GM12878 (cell line): ENCODE results near the gene SCCPDH. TPM values are rescaled to one million over a fixed set of nuclear protein-coding genes. Genes with fewer than 3 reads are reported as not detected.

Source experiments
- ATAC-seq: fragments of 200-7000 bp; cut with Tn5 transposase; 3 replicates; pipeline ENCODE4 v1.9.1; 2020; ENCODE audit warnings: mild to moderate bottlenecking, moderate library complexity
- BruUV-seq: library from RNA; stranded (reverse); fragments of 400-500 nt; replicated peaks from 2 replicates; lab custom pipeline; 2021; lab: Mats Ljungman, UMichigan
- CTCF ChIA-PET: fragments of 300-600 bp; sonication (Branson Sonifier 250); formaldehyde crosslinking; extraction: SDS; loops from one replicate; lab custom pipeline; 2021; ENCODE audit warnings: inconsistent platforms; lab: Yijun Ruan, JAX
- POLR2A ChIA-PET: fragments of 350-600 bp; formaldehyde crosslinking; extraction: SDS; loops from one replicate; lab custom pipeline; 2021; ENCODE audit warnings: inconsistent platforms; lab: Charles Lee
- RAD21 ChIA-PET: fragments of 300-600 bp; sonication (Branson Sonifier 250); formaldehyde crosslinking; loops from one replicate; lab custom pipeline; 2023; ENCODE audit warnings: antibody characterized with exemption; ENCODE audit not compliant: unreplicated experiment; lab: Charles Lee
- SMC1A ChIA-PET: fragments of 300-600 bp; sonication (Branson Sonifier 250); formaldehyde crosslinking; loops from one replicate; lab custom pipeline; 2023; ENCODE audit not compliant: unreplicated experiment, uncharacterized antibody; lab: Charles Lee
- DNase-seq: peaks from one replicate; pipeline ENCODE4 v3.0.0-alpha.2; 2011; ENCODE audit warnings: low read depth, low spot score
- FAIRE-seq: peaks from 3 replicates; lab custom pipeline; 2011; peaks lifted over from hg19 to GRCh38; lab: Jason Lieb, UNC
- H2AFZ ChIP-seq: 2 replicates; pipeline ENCODE4 v1.6.0; 2011; ENCODE audit warnings: low read depth, low read length, control low read depth; ENCODE audit not compliant: control insufficient read depth
- H3K27ac ChIP-seq: 2 replicates; pipeline ENCODE4 v1.5.1; 2011; ENCODE audit warnings: control low read depth; ENCODE audit not compliant: control insufficient read depth, insufficient read depth
- H3K27me3 ChIP-seq, 2 experiments: replicated peaks in 1 of 2; 2 replicates each; pipeline versions ENCODE4 v1.6.0 to v1.6.1; 2011; ENCODE audit warnings: low read length in 1 of 2; ENCODE audit not compliant: control insufficient read depth in 2 of 2, insufficient read depth in 2 of 2
- H3K36me3 ChIP-seq, 2 experiments: 2 replicates each; pipeline ENCODE4 v1.5.1; 2011; ENCODE audit warnings: low read length in 1 of 2; ENCODE audit not compliant: control insufficient read depth in 2 of 2, insufficient read depth in 2 of 2
- H3K4me1 ChIP-seq: 2 replicates; pipeline ENCODE4 v1.6.1; 2011; ENCODE audit warnings: mild to moderate bottlenecking, low read length, moderate library complexity, mixed read lengths; ENCODE audit not compliant: control insufficient read depth, insufficient read depth
- H3K4me2 ChIP-seq: 2 replicates; pipeline ENCODE4 v1.6.0; 2011; ENCODE audit warnings: control low read depth; ENCODE audit not compliant: control insufficient read depth, insufficient read depth
- H3K4me3 ChIP-seq: fragments of 200-600 bp; sonication (generic); 2 replicates; pipeline ENCODE4 v1.5.1; 2016
- H3K79me2 ChIP-seq: 2 replicates; pipeline ENCODE4 v1.6.0; 2011; ENCODE audit warnings: low read length; ENCODE audit not compliant: control insufficient read depth, insufficient read depth
- H3K9ac ChIP-seq: 2 replicates; pipeline ENCODE4 v1.8.0; 2011; ENCODE audit warnings: low read length, control low read depth, mixed read lengths; ENCODE audit not compliant: control insufficient read depth, insufficient read depth
- H3K9me3 ChIP-seq: replicated peaks from 3 replicates; pipeline ENCODE4 v1.5.1; 2011; ENCODE audit warnings: mild to moderate bottlenecking, low read length; ENCODE audit not compliant: control insufficient read depth, insufficient read depth
- H4K20me1 ChIP-seq: 2 replicates; pipeline ENCODE4 v1.6.0; 2011; ENCODE audit not compliant: control insufficient read depth, insufficient read depth
- BHLHE40 ChIP-seq, 2 experiments: fragments of 450-650 bp in 1 of 2; IDR thresholded peaks; 2 replicates each; pipeline ENCODE4 v1.6.1; 2011 to 2017; ENCODE audit warnings: low read depth in 2 of 2, borderline replicate concordance in 1 of 2, improper control_type of control experiment in 1 of 2, low read length in 1 of 2, mild to moderate bottlenecking in 1 of 2
- BRCA1 ChIP-seq: IDR thresholded peaks from 2 replicates; pipeline ENCODE4 v1.6.1; 2011; ENCODE audit warnings: low read depth, low read length, improper control_type of control experiment
- CBX3 ChIP-seq: fragments of 200-600 bp; sonication (generic); IDR thresholded peaks from 2 replicates; pipeline ENCODE4 v1.6.1; 2016; ENCODE audit warnings: low read depth, borderline replicate concordance
- E2F4 ChIP-seq: IDR thresholded peaks from 2 replicates; pipeline ENCODE4 v1.6.1; 2012; ENCODE audit warnings: low read depth, low read length, improper control_type of control experiment
- EZH2 ChIP-seq: IDR thresholded peaks from 2 replicates; pipeline ENCODE4 v1.6.1; 2012; ENCODE audit warnings: low read depth, mild to moderate bottlenecking, control low read depth, inconsistent platforms, low read length, borderline replicate concordance; ENCODE audit not compliant: control insufficient read depth
- HDAC6 ChIP-seq: fragments of 200-600 bp; sonication (generic); IDR thresholded peaks from one replicate; pipeline ENCODE4 v1.8.0; 2017; ENCODE audit warnings: antibody characterized with exemption; ENCODE audit not compliant: unreplicated experiment
- PAX5 ChIP-seq: IDR thresholded peaks from 2 replicates; pipeline ENCODE4 v1.6.1; 2011; ENCODE audit warnings: low read depth, low read length, borderline replicate concordance
- SMAD5 ChIP-seq: IDR thresholded peaks from 2 replicates; pipeline ENCODE4 v1.6.1; 2016; ENCODE audit warnings: antibody characterized with exemption, low read depth
- SPI1 ChIP-seq: IDR thresholded peaks from 2 replicates; pipeline ENCODE4 v1.6.1; 2011; ENCODE audit warnings: low read depth, mild to moderate bottlenecking, low read length, moderate library complexity, borderline replicate concordance; ENCODE audit not compliant: insufficient read depth
- YBX1 ChIP-seq: fragments of 450-650 bp; IDR thresholded peaks from 2 replicates; pipeline ENCODE4 v1.6.1; 2016; ENCODE audit warnings: antibody characterized with exemption
- ZBED1 ChIP-seq: IDR thresholded peaks from 2 replicates; pipeline ENCODE4 v1.6.1; 2016; ENCODE audit warnings: borderline replicate concordance
- ZZZ3 ChIP-seq: IDR thresholded peaks from 2 replicates; pipeline ENCODE4 v1.6.1; 2011; ENCODE audit warnings: low read depth; ENCODE audit not compliant: control insufficient read depth, insufficient read length
- WGBS: methylation state at CpG from one replicate; pipeline ENCODE4 v1.1.6; 2016; ENCODE audit warnings: low lambda C conversion rate; ENCODE audit not compliant: insufficient replicate concordance, insufficient coverage; ENCODE audit errors: missing lambda C conversion rate; 5-methylcytosine and 5-hydroxymethylcytosine counted together
- in situ Hi-C: fragments of 300-500 bp; cut with MboI; formaldehyde crosslinking; loops from 9 replicates; pipeline ENCODE4 v1.14.3; 2018; ENCODE audit warnings: mixed read lengths
- intact Hi-C: fragments of 100-400 bp; cut with micrococcal nuclease; formaldehyde crosslinking; loops from one replicate; pipeline ENCODE4 v1.14.2; 2022; ENCODE audit not compliant: unreplicated experiment
- polyA plus RNA-seq, 11 experiments: library from polyadenylated mRNA; depleted of rRNA in 4 of 11; unstranded in 6 of 11; stranded (reverse) in 5 of 11; fragments of >200 nt; fragmentation: Nextera tagmentation in 4 of 11; fragmentation: Illumina TruSeq in 1 of 11; extraction: Ambion mirVana in 4 of 11; extraction: Trizol in 1 of 11; gene quantifications; 1 replicate in 1 of 11; 2 replicates in 10 of 11; pipeline versions ENCODE4 v1.2.1 to v1.2.3, GENCODE V29; 2011 to 2016; ENCODE audit warnings: inconsistent platforms in 2 of 11, missing spikeins in 2 of 11, low read depth in 1 of 11
- total RNA-seq, 4 experiments: library from RNA; depleted of rRNA in 3 of 4; stranded (reverse); fragments of >200 nt in 3 of 4; fragmentation: Illumina TruSeq in 1 of 4; extraction: Trizol in 1 of 4; gene quantifications; 2 replicates each; pipeline versions ENCODE4 v1.2.1 to v1.2.3, GENCODE V29; 2013 to 2021

SCCPDH gene
- total and polyA plus RNA-seq, 10 of the 15 experiments (the other 5 are each of a cell fraction or from before 2014, with no cell fraction given): 5.4 to 44.8 (median 24.5) TPM

GRCh38 chr1:246787781-246788513 is 63.7 kb downstream of the SCCPDH start:
- FAIRE-seq (no peak), ATAC-seq (no peak), DNase-seq (no peak)
- POLR2A ChIA-PET: no interaction called here
- in situ Hi-C loops: no loop called here
- TF ChIP-seq EZH2: no peak
- no peak for TF ChIP-seq BRCA1
- TF ChIP-seq ZBED1: no peak
- TF ChIP-seq E2F4: no peak
- no peak for TF ChIP-seq YBX1
- no peak for TF ChIP-seq ZZZ3
- TF ChIP-seq SMAD5: no peak
- TF ChIP-seq BHLHE40 (IDR thresholded peaks at IDR 0.05; ENCODE audit: borderline replicate concordance in 1 of 2, low read depth in 2 of 2, low read length in 1 of 2): no peak
- no peak for TF ChIP-seq HDAC6
- no peak for TF ChIP-seq PAX5
- no peak for TF ChIP-seq CBX3
- no peak for TF ChIP-seq SPI1
- Histone ChIP-seq H3K36me3 (no peaks in the 10 kb centered on the region), H2AFZ (no peak overlapping the region), H3K27me3 (no peaks in the 10 kb centered on the region), H3K79me2 (no peaks in the 10 kb centered on the region), H3K4me3 (no peak overlapping the region), H3K9me3 (no peaks in the 10 kb centered on the region), H3K9ac (no peak overlapping the region), H3K4me1 (peaks cover 8% of the 10 kb centered on the region), H3K4me2 (no peak overlapping the region), H3K27ac (no peak overlapping the region), H4K20me1 (no peaks in the 10 kb centered on the region)
- SMC1A ChIA-PET: no interaction called here
- WGBS: 62% methylated on average over 12 of the region's 12 CpGs
- BruUV-seq: no TSS peak
- intact Hi-C loops: no loop called here
- CTCF ChIA-PET: no interaction called here
- RAD21 ChIA-PET: no interaction called here
